ENCODE data around the gene PTPRU. TPM values are rescaled to one million over a fixed set of nuclear protein-coding genes. Genes with fewer than 3 reads are reported as not detected.

PTPRU gene
- total RNA-seq, 2 experiments from 2014 or later, result 0.56 to 0.74 TPM

- Mint-ChIP-seq H3K27me3 (peaks cover 3% of the 10 kb centered on the region), H3K4me3 (no peak overlapping the region), H3K4me1 (ENCODE audit: low read depth) (no peaks in the 10 kb centered on the region), H3K27ac (no peak overlapping the region), H3K9me3 (no peaks in the 10 kb centered on the region), H3K36me3 (ENCODE audit: low read depth) (no peaks in the 10 kb centered on the region)
- ATAC-seq (no peak), DNase-seq (no peak)
- ChIA-PET CTCF (no interaction called here), POLR2A (no interaction called here)
- intact Hi-C loops (cut with micrococcal nuclease), result no loop called here
- no peak for TF ChIP-seq CTCF (IDR thresholded peaks at IDR 0.05)
These were observed 39.1 kb downstream of the PTPRU start for GRCh38 chr1:29275435-29275834.

- no peak overlapping the region for H3K27ac Mint-ChIP-seq
These were observed 41.8 kb downstream of the PTPRU start for GRCh38 chr1:29278124-29278523.

GRCh38 chr1:29279406-29279805 lies 43.1 kb downstream of the PTPRU start:
- H3K27me3 Mint-ChIP-seq, result peaks cover under 1% of the 10 kb centered on the region
- no peak overlapping the region for H3K4me3 Mint-ChIP-seq
- no peak overlapping the region for H3K27ac Mint-ChIP-seq
- ChIA-PET CTCF (no interaction called here), POLR2A (no interaction called here)
- DNase-seq (no peak), ATAC-seq (no peak)
- intact Hi-C loops (cut with micrococcal nuclease), result no loop called here
- H3K36me3 Mint-ChIP-seq (ENCODE audit: low read depth), result no peaks in the 10 kb centered on the region
- H3K9me3 Mint-ChIP-seq, result no peaks in the 10 kb centered on the region
- TF ChIP-seq CTCF (IDR thresholded peaks at IDR 0.05), result no peak
- H3K4me1 Mint-ChIP-seq (ENCODE audit: low read depth), result peaks cover 4% of the 10 kb centered on the region

More at GRCh38 chr1:29278124-29278523, 41.8 kb downstream of the PTPRU start:
- Mint-ChIP-seq H3K4me1 (ENCODE audit: low read depth) (no peaks in the 10 kb centered on the region), H3K36me3 (ENCODE audit: low read depth) (no peaks in the 10 kb centered on the region), H3K4me3 (no peak overlapping the region), H3K9me3 (no peaks in the 10 kb centered on the region), H3K27me3 (peaks cover 1% of the 10 kb centered on the region)
- POLR2A ChIA-PET, result no interaction called here
- CTCF ChIA-PET, result no interaction called here
- TF ChIP-seq CTCF (IDR thresholded peaks at IDR 0.05), result no peak
- ATAC-seq, result no peak
- intact Hi-C loops (cut with micrococcal nuclease), result no loop called here
- DNase-seq, result no peak

- peaks cover 4% of the 10 kb centered on the region for H3K4me1 Mint-ChIP-seq (ENCODE audit: low read depth)
- ChIA-PET CTCF (no interaction called here), POLR2A (no interaction called here)
- no peak for ATAC-seq
- H3K4me3 Mint-ChIP-seq, result no peak overlapping the region
- H3K9me3 Mint-ChIP-seq, result no peaks in the 10 kb centered on the region
- intact Hi-C loops (cut with micrococcal nuclease), result no loop called here
- H3K36me3 Mint-ChIP-seq (ENCODE audit: low read depth), result no peaks in the 10 kb centered on the region
- H3K27ac Mint-ChIP-seq, result no peak overlapping the region
- H3K27me3 Mint-ChIP-seq, result no peaks in the 10 kb centered on the region
- TF ChIP-seq CTCF (IDR thresholded peaks at IDR 0.05), result no peak
- no peak for DNase-seq
These were observed 43.6 kb downstream of the PTPRU start for GRCh38 chr1:29279951-29280391.

GRCh38 chr1:29280409-29281131 lies 44.2 kb downstream of the PTPRU start:
- POLR2A ChIA-PET, result no interaction called here
- intact Hi-C loops (cut with micrococcal nuclease), result no loop called here
- Mint-ChIP-seq H3K27ac (no peak overlapping the region), H3K9me3 (no peaks in the 10 kb centered on the region), H3K27me3 (no peaks in the 10 kb centered on the region), H3K4me1 (ENCODE audit: low read depth) (peaks cover 4% of the 10 kb centered on the region), H3K36me3 (ENCODE audit: low read depth) (no peaks in the 10 kb centered on the region), H3K4me3 (no peak overlapping the region)
- DNase-seq, result no peak
- ATAC-seq, result no peak
- no peak for TF ChIP-seq CTCF (IDR thresholded peaks at IDR 0.05)
- CTCF ChIA-PET, result no interaction called here

All from activated CD8-positive, alpha-beta T cell treated with anti-CD3 and anti-CD28 coated beads for 36 hours (primary cell).